22Rv1 (cell line): ENCODE measurements around the gene FBXO30.

Experiments used
- H3K27ac ChIP-seq: fragments of 450-650 bp; 2 replicates; pipeline ENCODE4 v1.5.1; 2017
- ZFX ChIP-seq: fragments of 450-650 bp; IDR thresholded peaks from 2 replicates; pipeline ENCODE4 v1.6.1; 2017; ENCODE audit warnings: antibody characterized with exemption, borderline replicate concordance
- TF ChIP-seq, protein P1 (sequence below): fragments of 450-650 bp; IDR thresholded peaks from 2 replicates; pipeline ENCODE4 v1.5.1; 2017; ENCODE audit warnings: mild to moderate bottlenecking

Gene FBXO30

DNA sequence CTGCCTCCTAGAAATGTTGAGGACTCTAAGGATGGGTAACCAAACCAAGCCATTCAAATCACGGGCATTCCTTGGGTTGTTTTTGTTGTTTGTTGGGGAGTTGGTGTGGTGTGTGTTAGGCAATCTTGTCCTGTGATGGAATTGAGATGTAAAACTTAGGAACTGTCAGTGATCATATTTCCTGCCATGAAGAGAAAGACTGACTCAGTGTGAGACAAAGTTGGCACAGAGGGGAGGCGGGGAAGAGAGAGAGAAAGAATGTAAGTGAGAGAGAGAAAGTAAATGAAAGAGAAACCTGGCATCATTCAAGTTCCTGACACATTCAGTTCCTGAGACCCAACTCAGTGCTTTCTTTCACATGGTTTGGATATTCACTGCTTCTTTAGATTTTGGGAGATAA, 21.6 kb upstream of the FBXO30 start:
- H3K27ac ChIP-seq: no peak overlapping the region
- TF ChIP-seq ZFX: no peak

DNA sequence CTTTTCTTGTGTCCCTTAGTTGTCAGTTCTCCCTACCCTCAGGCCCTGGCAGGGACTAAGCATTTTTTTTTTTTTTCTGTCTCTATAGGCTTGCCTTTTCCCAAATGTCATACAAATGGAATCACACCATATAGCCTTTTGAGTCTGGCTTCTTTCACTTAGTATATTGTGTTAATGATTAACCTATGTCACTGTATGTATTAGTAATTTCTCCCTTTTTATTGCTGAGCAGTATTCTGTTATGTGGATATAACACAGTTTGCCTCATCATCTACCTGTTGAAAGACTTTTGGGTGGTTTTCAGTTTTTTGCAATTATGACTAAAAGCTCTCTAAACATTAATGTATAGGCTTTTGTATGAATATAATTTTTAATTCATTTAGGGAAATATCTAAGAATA, 16.0 kb upstream of the FBXO30 start:
- H3K27ac ChIP-seq: no peak overlapping the region
- TF ChIP-seq, protein P1, sequence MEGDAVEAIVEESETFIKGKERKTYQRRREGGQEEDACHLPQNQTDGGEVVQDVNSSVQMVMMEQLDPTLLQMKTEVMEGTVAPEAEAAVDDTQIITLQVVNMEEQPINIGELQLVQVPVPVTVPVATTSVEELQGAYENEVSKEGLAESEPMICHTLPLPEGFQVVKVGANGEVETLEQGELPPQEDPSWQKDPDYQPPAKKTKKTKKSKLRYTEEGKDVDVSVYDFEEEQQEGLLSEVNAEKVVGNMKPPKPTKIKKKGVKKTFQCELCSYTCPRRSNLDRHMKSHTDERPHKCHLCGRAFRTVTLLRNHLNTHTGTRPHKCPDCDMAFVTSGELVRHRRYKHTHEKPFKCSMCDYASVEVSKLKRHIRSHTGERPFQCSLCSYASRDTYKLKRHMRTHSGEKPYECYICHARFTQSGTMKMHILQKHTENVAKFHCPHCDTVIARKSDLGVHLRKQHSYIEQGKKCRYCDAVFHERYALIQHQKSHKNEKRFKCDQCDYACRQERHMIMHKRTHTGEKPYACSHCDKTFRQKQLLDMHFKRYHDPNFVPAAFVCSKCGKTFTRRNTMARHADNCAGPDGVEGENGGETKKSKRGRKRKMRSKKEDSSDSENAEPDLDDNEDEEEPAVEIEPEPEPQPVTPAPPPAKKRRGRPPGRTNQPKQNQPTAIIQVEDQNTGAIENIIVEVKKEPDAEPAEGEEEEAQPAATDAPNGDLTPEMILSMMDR: no peak
- no peak for TF ChIP-seq ZFX

DNA sequence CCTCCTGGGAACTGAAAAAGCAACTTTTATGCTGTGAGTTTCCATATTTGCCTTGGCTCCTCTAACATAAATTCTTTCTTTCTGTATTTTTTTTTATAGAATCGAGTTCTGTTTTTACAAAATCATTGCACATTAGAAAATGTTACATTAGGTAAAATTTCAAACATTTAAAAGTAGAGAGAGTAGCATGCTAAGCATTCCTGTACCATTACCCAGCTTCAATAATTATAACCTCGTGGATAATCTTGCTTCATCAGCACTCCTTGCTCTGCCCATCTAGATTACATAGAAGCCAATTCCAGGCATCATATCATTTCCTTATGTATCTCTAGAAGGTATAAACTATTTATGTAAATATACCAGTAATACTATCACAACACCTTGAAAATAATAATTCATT, 15.4 kb upstream of the FBXO30 start:
- TF ChIP-seq ZFX: no peak
- TF ChIP-seq, protein P1: no peak
- no peak overlapping the region for H3K27ac ChIP-seq

DNA sequence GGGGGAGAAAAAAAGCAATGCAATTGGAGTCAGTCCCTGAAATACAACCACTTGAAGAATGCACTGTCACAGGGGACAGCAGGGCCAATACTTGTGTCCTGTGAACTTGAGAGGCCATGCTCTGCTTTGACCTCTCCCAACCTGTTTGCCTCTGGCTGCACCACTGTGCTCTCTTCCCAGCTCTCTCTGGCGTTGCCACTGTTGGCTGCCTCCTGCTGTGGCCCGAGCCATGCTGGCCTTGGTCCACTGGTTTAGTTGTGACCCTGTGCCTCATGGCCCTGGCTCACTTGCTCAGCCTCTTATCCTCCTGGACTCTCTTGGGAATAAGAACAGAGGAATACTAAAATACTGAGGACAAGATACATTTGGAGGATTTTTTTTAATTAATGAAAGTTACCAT, 14.5 kb upstream of the FBXO30 start:
- TF ChIP-seq, protein P1: no peak
- TF ChIP-seq ZFX: no peak
- H3K27ac ChIP-seq: no peak overlapping the region

DNA sequence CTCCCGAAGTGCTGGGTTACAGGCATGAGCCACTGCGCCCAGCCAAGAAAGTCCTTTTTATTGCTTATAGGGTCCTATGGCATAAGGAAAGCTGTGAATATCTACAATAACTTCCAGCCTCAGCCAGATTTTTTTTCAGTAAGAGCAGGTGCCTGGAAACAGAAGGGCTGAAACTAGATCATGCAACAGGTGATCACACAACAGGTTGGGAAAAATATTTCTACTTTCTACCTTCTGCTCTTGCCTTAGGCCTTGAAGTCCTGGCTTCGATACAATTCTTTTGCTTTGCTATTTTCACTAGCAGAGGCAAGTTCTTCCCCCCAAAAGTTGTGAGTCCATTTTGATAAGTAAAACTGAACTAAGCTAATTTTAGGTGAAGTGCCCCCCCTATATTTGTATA, 9.7 kb upstream of the FBXO30 start:
- TF ChIP-seq ZFX: no peak
- TF ChIP-seq, protein P1: no peak

DNA sequence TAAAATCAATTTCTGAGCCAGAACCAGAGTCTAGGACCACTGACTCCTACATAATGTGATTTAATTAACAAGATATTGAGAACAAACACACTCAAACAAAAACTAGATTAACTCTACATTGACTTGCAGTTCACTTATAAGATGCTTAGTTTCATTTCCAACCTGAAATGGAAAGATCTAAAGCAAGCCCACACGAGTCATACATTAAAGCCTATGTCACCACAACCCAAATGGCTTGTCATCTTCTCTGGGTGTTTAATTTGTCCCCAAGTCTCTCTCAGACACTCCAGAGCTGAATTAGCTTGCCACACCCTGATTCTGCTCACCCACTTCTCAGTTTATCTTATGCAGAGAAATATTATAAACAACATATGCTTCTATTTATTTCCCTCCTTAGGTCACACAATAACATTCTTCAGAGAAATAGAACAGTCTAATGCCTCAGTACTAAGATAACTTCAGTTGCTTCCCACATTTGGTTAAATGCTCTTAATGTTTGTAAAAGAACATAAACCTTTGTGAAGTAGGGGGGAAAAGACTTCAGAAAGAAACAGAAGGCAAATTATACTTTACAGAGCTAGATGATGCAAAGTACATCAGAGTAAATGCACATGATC, 8.8 kb upstream of the FBXO30 start:
- no peak for TF ChIP-seq ZFX
- TF ChIP-seq, protein P1: no peak
- H3K27ac ChIP-seq: no peak overlapping the region

More for the DNA sequence above, 9.7 kb upstream of the FBXO30 start:
- no peak overlapping the region for H3K27ac ChIP-seq

DNA sequence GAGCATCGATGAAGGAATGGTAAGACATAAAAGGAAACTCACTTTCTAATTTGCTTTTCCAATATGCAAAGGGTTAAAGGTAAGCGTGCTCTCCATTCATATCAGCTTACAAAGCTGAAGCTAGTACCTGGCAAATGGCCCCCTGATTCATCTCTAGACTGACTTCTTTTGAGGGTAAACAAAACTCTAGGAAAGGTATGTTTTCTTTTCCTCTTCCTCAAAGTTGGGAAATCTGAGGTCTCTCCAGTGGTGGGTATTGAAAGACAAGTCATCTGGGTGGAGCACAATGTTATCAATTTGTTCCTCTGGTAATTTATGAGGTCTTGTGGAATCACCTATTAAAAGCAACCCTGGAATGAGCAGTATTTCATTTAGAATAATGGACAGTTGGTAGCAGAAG, 7.9 kb upstream of the FBXO30 start:
- TF ChIP-seq, protein P1: no peak
- TF ChIP-seq ZFX: no peak
- H3K27ac ChIP-seq: no peak overlapping the region

DNA sequence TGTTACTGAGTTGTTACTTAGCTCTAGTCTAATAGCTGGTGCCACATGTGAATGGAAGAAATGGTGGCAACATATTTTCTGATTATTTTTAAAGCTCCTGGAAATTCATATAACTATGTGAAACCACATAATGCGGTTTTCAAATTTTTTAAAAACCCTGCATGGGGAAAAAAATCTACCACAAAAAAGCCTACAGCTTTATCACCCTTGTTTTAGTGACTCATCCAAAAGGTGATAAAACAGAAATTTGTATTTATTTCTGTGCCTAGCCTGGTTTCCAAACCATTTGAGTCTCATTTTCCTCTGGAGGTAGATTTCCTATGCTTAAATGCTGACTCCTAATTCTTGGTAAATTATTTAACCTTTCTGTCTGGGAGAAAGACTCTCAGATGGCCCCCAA, 5.4 kb upstream of the FBXO30 start:
- H3K27ac ChIP-seq: no peak overlapping the region
- TF ChIP-seq, protein P1: no peak
- no peak for TF ChIP-seq ZFX
